ENCODE data around the gene C13orf46. TPM values are rescaled to one million over a fixed set of nuclear protein-coding genes. Genes with fewer than 3 reads are reported as not detected.

The C13orf46 gene
- total RNA-seq, 2 experiments from 2014 or later, result 0.21 TPM; not detected in 1

GRCh38 chr13:113926301-113926761 is 47.5 kb downstream of the C13orf46 start:
- BruUV-seq (replicated peaks), result no TSS peak
- ChIA-PET CTCF (ENCODE audit: unreplicated experiment) (no interaction called here), POLR2A (no interaction called here)
- H3K4me2 ChIP-seq (ENCODE audit: low read length), result no peak overlapping the region
- H3K9me3 ChIP-seq (ENCODE audit: low read length), result no peaks in the 10 kb centered on the region
- no peak overlapping the region for H3K4me3 ChIP-seq (ENCODE audit: low read depth, low read length, poor library complexity, severe bottlenecking)
- H3K36me3 ChIP-seq (ENCODE audit: insufficient read depth, low read length), result no peaks in the 10 kb centered on the region
- intact Hi-C loops (cut with micrococcal nuclease; ENCODE audit: unreplicated experiment), result no loop called here
- no peaks in the 10 kb centered on the region for H3K79me2 ChIP-seq (ENCODE audit: insufficient read depth, low read depth, low read length)
- no peaks in the 10 kb centered on the region for H3K9me2 ChIP-seq (ENCODE audit: insufficient read depth, low read length)
- DNase-seq (ENCODE audit: low spot score), result no peak
- TF ChIP-seq, protein P1, sequence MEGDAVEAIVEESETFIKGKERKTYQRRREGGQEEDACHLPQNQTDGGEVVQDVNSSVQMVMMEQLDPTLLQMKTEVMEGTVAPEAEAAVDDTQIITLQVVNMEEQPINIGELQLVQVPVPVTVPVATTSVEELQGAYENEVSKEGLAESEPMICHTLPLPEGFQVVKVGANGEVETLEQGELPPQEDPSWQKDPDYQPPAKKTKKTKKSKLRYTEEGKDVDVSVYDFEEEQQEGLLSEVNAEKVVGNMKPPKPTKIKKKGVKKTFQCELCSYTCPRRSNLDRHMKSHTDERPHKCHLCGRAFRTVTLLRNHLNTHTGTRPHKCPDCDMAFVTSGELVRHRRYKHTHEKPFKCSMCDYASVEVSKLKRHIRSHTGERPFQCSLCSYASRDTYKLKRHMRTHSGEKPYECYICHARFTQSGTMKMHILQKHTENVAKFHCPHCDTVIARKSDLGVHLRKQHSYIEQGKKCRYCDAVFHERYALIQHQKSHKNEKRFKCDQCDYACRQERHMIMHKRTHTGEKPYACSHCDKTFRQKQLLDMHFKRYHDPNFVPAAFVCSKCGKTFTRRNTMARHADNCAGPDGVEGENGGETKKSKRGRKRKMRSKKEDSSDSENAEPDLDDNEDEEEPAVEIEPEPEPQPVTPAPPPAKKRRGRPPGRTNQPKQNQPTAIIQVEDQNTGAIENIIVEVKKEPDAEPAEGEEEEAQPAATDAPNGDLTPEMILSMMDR (conservative IDR thresholded peaks at IDR 0.05; ENCODE audit: low read length), result no peak
- no peak for TF ChIP-seq EZH2phosphoT487 (IDR thresholded peaks at IDR 0.05; ENCODE audit: borderline replicate concordance, low read depth, low read length)
- no peak overlapping the region for H3K27ac ChIP-seq (ENCODE audit: low read depth, low read length, poor library complexity, severe bottlenecking)
- no peaks in the 10 kb centered on the region for H4K20me1 ChIP-seq (ENCODE audit: insufficient read depth, low read length)
- H2AFZ ChIP-seq (ENCODE audit: low read length), result no peak overlapping the region
- H3K4me1 ChIP-seq (ENCODE audit: insufficient read depth, low read length, poor library complexity, severe bottlenecking), result no peaks in the 10 kb centered on the region

DNA sequence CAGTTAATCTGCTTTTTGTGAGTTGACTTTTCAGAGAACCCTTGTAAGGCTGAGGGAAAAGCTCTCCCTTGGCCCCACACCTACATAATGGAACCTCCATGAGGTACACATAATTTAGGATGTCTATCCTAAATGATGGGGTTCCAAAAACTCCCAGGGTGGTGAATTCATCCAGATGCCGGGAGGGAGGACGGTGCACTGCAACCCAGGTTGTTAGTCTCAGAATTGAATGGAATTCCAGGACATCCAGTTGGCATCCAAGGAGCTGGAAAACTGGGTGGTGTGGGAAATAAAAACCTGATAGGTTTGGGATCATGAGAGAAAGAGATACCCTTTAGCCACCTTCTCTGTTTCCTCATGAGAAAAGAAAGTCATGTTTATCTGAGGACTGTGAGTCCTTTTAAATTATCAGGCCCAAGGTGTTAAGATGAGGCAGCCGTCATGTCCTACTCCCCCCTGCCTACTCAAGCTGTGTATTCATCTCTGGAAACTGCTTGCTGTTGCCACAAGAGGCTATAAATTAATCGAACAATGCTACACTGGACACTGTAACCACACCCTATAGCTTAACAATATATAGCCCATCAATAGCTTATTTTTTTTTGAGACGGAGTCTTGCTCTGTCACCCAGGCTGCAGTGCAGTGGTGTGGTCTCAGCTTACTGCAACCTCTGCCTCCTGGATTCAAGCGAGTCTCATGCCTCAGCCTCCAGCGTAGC is 49.5 kb downstream of the C13orf46 start:
- Histone ChIP-seq H3K4me3 (ENCODE audit: low read depth, low read length, poor library complexity, severe bottlenecking) (no peak overlapping the region), H3K4me1 (ENCODE audit: insufficient read depth, low read length, poor library complexity, severe bottlenecking) (no peaks in the 10 kb centered on the region), H3K36me3 (ENCODE audit: insufficient read depth, low read length) (no peaks in the 10 kb centered on the region), H3K79me2 (ENCODE audit: insufficient read depth, low read depth, low read length) (no peaks in the 10 kb centered on the region), H3K9me3 (ENCODE audit: low read length) (no peaks in the 10 kb centered on the region), H2AFZ (ENCODE audit: low read length) (no peak overlapping the region), H3K4me2 (ENCODE audit: low read length) (no peak overlapping the region), H3K9me2 (ENCODE audit: insufficient read depth, low read length) (no peaks in the 10 kb centered on the region), H4K20me1 (ENCODE audit: insufficient read depth, low read length) (no peaks in the 10 kb centered on the region), H3K27ac (ENCODE audit: low read depth, low read length, poor library complexity, severe bottlenecking) (no peak overlapping the region)
- DNase-seq (ENCODE audit: low spot score), result no peak
- no peak for TF ChIP-seq EZH2phosphoT487 (IDR thresholded peaks at IDR 0.05; ENCODE audit: borderline replicate concordance, low read depth, low read length)
- TF ChIP-seq, protein P1 (conservative IDR thresholded peaks at IDR 0.05; ENCODE audit: low read length), result no peak
- CTCF ChIA-PET (ENCODE audit: unreplicated experiment), result no interaction called here
- intact Hi-C loops (cut with micrococcal nuclease; ENCODE audit: unreplicated experiment), result no loop called here
- BruUV-seq (replicated peaks), result no TSS peak
- POLR2A ChIA-PET, result no interaction called here

- no peak overlapping the region for H3K4me2 ChIP-seq (ENCODE audit: low read length)
- no peaks in the 10 kb centered on the region for H3K4me1 ChIP-seq (ENCODE audit: insufficient read depth, low read length, poor library complexity, severe bottlenecking)
- H2AFZ ChIP-seq (ENCODE audit: low read length), result no peak overlapping the region
- TF ChIP-seq, protein P1 (conservative IDR thresholded peaks at IDR 0.05; ENCODE audit: low read length), result no peak
- TF ChIP-seq EZH2phosphoT487 (IDR thresholded peaks at IDR 0.05; ENCODE audit: borderline replicate concordance, low read depth, low read length), result no peak
- H3K4me3 ChIP-seq (ENCODE audit: low read depth, low read length, poor library complexity, severe bottlenecking), result no peak overlapping the region
- ChIA-PET POLR2A (no interaction called here), CTCF (ENCODE audit: unreplicated experiment) (no interaction called here)
- no peaks in the 10 kb centered on the region for H3K79me2 ChIP-seq (ENCODE audit: insufficient read depth, low read depth, low read length)
- no peaks in the 10 kb centered on the region for H3K36me3 ChIP-seq (ENCODE audit: insufficient read depth, low read length)
- intact Hi-C loops (cut with micrococcal nuclease; ENCODE audit: unreplicated experiment), result no loop called here
- H3K27ac ChIP-seq (ENCODE audit: low read depth, low read length, poor library complexity, severe bottlenecking), result no peak overlapping the region
- no peaks in the 10 kb centered on the region for H3K9me3 ChIP-seq (ENCODE audit: low read length)
- no peak for DNase-seq (ENCODE audit: low spot score)
- no peaks in the 10 kb centered on the region for H4K20me1 ChIP-seq (ENCODE audit: insufficient read depth, low read length)
- no peaks in the 10 kb centered on the region for H3K9me2 ChIP-seq (ENCODE audit: insufficient read depth, low read length)
- BruUV-seq (replicated peaks), result no TSS peak
These were observed 50.4 kb downstream of the C13orf46 start for GRCh38 chr13:113923376-113924063.

All from OCI-LY7 (cell line).